Stimulated activated naive CD8-positive, alpha-beta T cell treated with anti-CD3 and anti-CD28 coated beads, Interleukin-15, amount 100 ng/mL, for 72 hours (primary cell): ENCODE data around the gene ARHGAP15.

Experiments
- ATAC-seq: fragments of 150-1000 bp; cut with Tn5 transposase; 2 replicates; pipeline ENCODE4 v1.10.0; 2021; ENCODE audit warnings: mild to moderate bottlenecking, moderate library complexity
- DNase-seq, 2 donors: peaks; one replicate each; pipeline ENCODE4 v3.0.0; 2021 to 2022
- H3K27ac Mint-ChIP-seq, 2 donors: one replicate each; pipeline ENCODE4 v1.8.0; 2022; ENCODE audit warnings: mild to moderate bottlenecking in 2 of 2, mixed read lengths in 2 of 2, moderate library complexity in 2 of 2
- H3K27me3 Mint-ChIP-seq: one replicate; pipeline ENCODE4 v1.8.0; 2022; ENCODE audit warnings: mixed read lengths
- H3K4me1 Mint-ChIP-seq: one replicate; pipeline ENCODE4 v1.8.0; 2022; ENCODE audit warnings: mild to moderate bottlenecking, mixed read lengths
- H3K4me3 Mint-ChIP-seq, 2 donors: one replicate each; pipeline ENCODE4 v1.8.0; 2022; ENCODE audit warnings: mild to moderate bottlenecking in 2 of 2, mixed read lengths in 2 of 2, moderate library complexity in 1 of 2
- H3K9me3 Mint-ChIP-seq, 2 donors: one replicate each; pipeline ENCODE4 v1.8.0; 2022; ENCODE audit warnings: mixed read lengths in 2 of 2

The ARHGAP15 gene

GRCh38 chr2:143649226-143649740 lies 520.1 kb downstream of the ARHGAP15 start:
- Mint-ChIP-seq H3K9me3 (peaks cover 8 to 17% of the 10 kb centered on the region in 2 donors), H3K27ac (no peak overlapping the region), H3K4me1 (no peaks in the 10 kb centered on the region), H3K4me3 (no peak overlapping the region), H3K27me3 (no peaks in the 10 kb centered on the region)
- DNase-seq (no peak), ATAC-seq (no peak)

- no peaks in the 10 kb centered on the region for H3K4me1 Mint-ChIP-seq
- DNase-seq: no peak
- ATAC-seq: no peak
- H3K27ac Mint-ChIP-seq: no peak overlapping the region
- H3K27me3 Mint-ChIP-seq: no peaks in the 10 kb centered on the region
- H3K9me3 Mint-ChIP-seq: peaks cover 10 to 20% of the 10 kb centered on the region in 2 donors
- H3K4me3 Mint-ChIP-seq: no peak overlapping the region
Observed at GRCh38 chr2:143652692-143653091, 523.5 kb downstream of the ARHGAP15 start.

- Mint-ChIP-seq H3K4me1 (peaks cover 8% of the 10 kb centered on the region), H3K27me3 (no peaks in the 10 kb centered on the region), H3K27ac (no peak overlapping the region), H3K4me3 (no peak overlapping the region), H3K9me3 (peaks cover 4 to 11% of the 10 kb centered on the region in 2 donors)
- ATAC-seq (no peak), DNase-seq (no peak)
Observed at GRCh38 chr2:143668234-143668633, 539.0 kb downstream of the ARHGAP15 start.

GRCh38 chr2:143674051-143674450 lies 544.8 kb downstream of the ARHGAP15 start:
- DNase-seq: no peak
- Mint-ChIP-seq H3K27ac (no peak overlapping the region), H3K27me3 (no peaks in the 10 kb centered on the region), H3K4me3 (no peak overlapping the region), H3K9me3 (peaks cover 0 to 9% of the 10 kb centered on the region in 2 donors), H3K4me1 (peaks cover 20% of the 10 kb centered on the region)
- ATAC-seq: no peak

- ATAC-seq: peak; percentile 45
- Mint-ChIP-seq H3K4me3 (no peak overlapping the region), H3K9me3 (peaks cover 0 to 9% of the 10 kb centered on the region in 2 donors), H3K27ac (peak overlapping the region in 1 of 2 donors; percentile 27), H3K27me3 (no peaks in the 10 kb centered on the region), H3K4me1 (peaks cover 17% of the 10 kb centered on the region)
- no peak for DNase-seq
Observed at GRCh38 chr2:143675021-143675420, 545.8 kb downstream of the ARHGAP15 start.

- peaks cover 0 to 6% of the 10 kb centered on the region in 2 donors for H3K9me3 Mint-ChIP-seq
- H3K4me1 Mint-ChIP-seq: peaks cover 17% of the 10 kb centered on the region
- DNase-seq: no peak
- H3K27ac Mint-ChIP-seq: no peak overlapping the region
- ATAC-seq: no peak
- no peak overlapping the region for H3K4me3 Mint-ChIP-seq
- no peaks in the 10 kb centered on the region for H3K27me3 Mint-ChIP-seq
Observed at GRCh38 chr2:143679617-143680016, 550.4 kb downstream of the ARHGAP15 start.

GRCh38 chr2:143680885-143681405 lies 551.7 kb downstream of the ARHGAP15 start:
- ATAC-seq (no peak), DNase-seq (no peak)
- Mint-ChIP-seq H3K9me3 (no peaks in the 10 kb centered on the region), H3K27ac (no peak overlapping the region), H3K27me3 (no peaks in the 10 kb centered on the region), H3K4me3 (no peak overlapping the region), H3K4me1 (peaks cover 11% of the 10 kb centered on the region)

- ATAC-seq (no peak), DNase-seq (no peak)
- Mint-ChIP-seq H3K4me1 (peaks cover 13% of the 10 kb centered on the region), H3K27me3 (no peaks in the 10 kb centered on the region), H3K27ac (no peak overlapping the region), H3K9me3 (no peaks in the 10 kb centered on the region), H3K4me3 (no peak overlapping the region)
Observed at GRCh38 chr2:143682436-143683055, 553.3 kb downstream of the ARHGAP15 start.

GRCh38 chr2:143683977-143684376 lies 554.8 kb downstream of the ARHGAP15 start:
- DNase-seq (no peak), ATAC-seq (no peak)
- Mint-ChIP-seq H3K27ac (no peak overlapping the region), H3K9me3 (no peaks in the 10 kb centered on the region), H3K27me3 (no peaks in the 10 kb centered on the region), H3K4me1 (peaks cover 18% of the 10 kb centered on the region), H3K4me3 (no peak overlapping the region)

- peaks cover 18% of the 10 kb centered on the region for H3K4me1 Mint-ChIP-seq
- H3K9me3 Mint-ChIP-seq: no peaks in the 10 kb centered on the region
- H3K27ac Mint-ChIP-seq: no peak overlapping the region
- ATAC-seq (no peak), DNase-seq (no peak)
- H3K27me3 Mint-ChIP-seq: no peaks in the 10 kb centered on the region
- H3K4me3 Mint-ChIP-seq: no peak overlapping the region
Observed at GRCh38 chr2:143684551-143685320, 555.5 kb downstream of the ARHGAP15 start.

- H3K27ac Mint-ChIP-seq: no peak overlapping the region
- H3K4me1 Mint-ChIP-seq: peaks cover 16% of the 10 kb centered on the region
- H3K27me3 Mint-ChIP-seq: no peaks in the 10 kb centered on the region
- ATAC-seq (no peak), DNase-seq (no peak)
- no peak overlapping the region for H3K4me3 Mint-ChIP-seq
- H3K9me3 Mint-ChIP-seq: no peaks in the 10 kb centered on the region
Observed at GRCh38 chr2:143685421-143686078, 556.3 kb downstream of the ARHGAP15 start.

- H3K27me3 Mint-ChIP-seq: no peaks in the 10 kb centered on the region
- no peak overlapping the region for H3K4me3 Mint-ChIP-seq
- H3K27ac Mint-ChIP-seq: no peak overlapping the region
- ATAC-seq: no peak
- H3K9me3 Mint-ChIP-seq: peaks cover 0 to 3% of the 10 kb centered on the region in 2 donors
- no peak for DNase-seq
- peaks cover 13% of the 10 kb centered on the region for H3K4me1 Mint-ChIP-seq
Observed at GRCh38 chr2:143686585-143687164, 557.5 kb downstream of the ARHGAP15 start.

- H3K27me3 Mint-ChIP-seq: no peaks in the 10 kb centered on the region
- H3K4me1 Mint-ChIP-seq: peaks cover 13% of the 10 kb centered on the region
- ATAC-seq (no peak), DNase-seq (no peak)
- peaks cover 0 to 6% of the 10 kb centered on the region in 2 donors for H3K9me3 Mint-ChIP-seq
- no peak overlapping the region for H3K4me3 Mint-ChIP-seq
- H3K27ac Mint-ChIP-seq: peak overlapping the region in 1 of 2 donors; percentile 34
Observed at GRCh38 chr2:143688248-143688647, 559.0 kb downstream of the ARHGAP15 start.

GRCh38 chr2:143688815-143689214 lies 559.6 kb downstream of the ARHGAP15 start:
- no peak overlapping the region for H3K4me3 Mint-ChIP-seq
- no peak overlapping the region for H3K27ac Mint-ChIP-seq
- H3K4me1 Mint-ChIP-seq: peaks cover 13% of the 10 kb centered on the region
- no peak for ATAC-seq
- peaks cover 0 to 6% of the 10 kb centered on the region in 2 donors for H3K9me3 Mint-ChIP-seq
- no peaks in the 10 kb centered on the region for H3K27me3 Mint-ChIP-seq
- DNase-seq: no peak

- DNase-seq: no peak
- H3K27me3 Mint-ChIP-seq: no peaks in the 10 kb centered on the region
- peaks cover 0 to 6% of the 10 kb centered on the region in 2 donors for H3K9me3 Mint-ChIP-seq
- no peak overlapping the region for H3K27ac Mint-ChIP-seq
- H3K4me3 Mint-ChIP-seq: no peak overlapping the region
- H3K4me1 Mint-ChIP-seq: peaks cover 13% of the 10 kb centered on the region
- ATAC-seq: no peak
Observed at GRCh38 chr2:143689541-143689940, 560.3 kb downstream of the ARHGAP15 start.
